Endothelial cell of umbilical vein (primary cell): ENCODE measurements around the gene SEMA6A. TPM values are rescaled to one million over a fixed set of nuclear protein-coding genes. Genes with fewer than 3 reads are reported as not detected.

Experiments
- BruUV-seq: library from RNA; stranded (reverse); fragments of 400-500 nt; replicated peaks from 2 replicates; lab custom pipeline; 2021; lab: Mats Ljungman, UMichigan
- CTCF ChIA-PET: fragments of 300-600, 350-600 bp; sonication (Branson Sonifier 250); formaldehyde crosslinking; loops from one replicate; lab custom pipeline; 2021; ENCODE audit warnings: antibody characterized with exemption, inconsistent platforms; lab: Charles Lee
- POLR2A ChIA-PET: fragments of 300-600, 350-600 bp; sonication (Branson Sonifier 250); formaldehyde crosslinking; loops from one replicate; lab custom pipeline; 2021; ENCODE audit warnings: antibody characterized with exemption, inconsistent platforms; lab: Charles Lee
- DNase-seq: peaks from one replicate; pipeline ENCODE4 v3.0.0-alpha.2; 2011; ENCODE audit warnings: low read depth, low spot score
- FAIRE-seq: peaks from 2 replicates; lab custom pipeline; 2011; peaks lifted over from hg19 to GRCh38; lab: Jason Lieb, UNC
- H2AFZ ChIP-seq: 2 replicates; pipeline ENCODE4 v1.6.0; 2012; ENCODE audit warnings: low read depth, low read length, control low read depth, inconsistent platforms
- H3K27ac ChIP-seq: 2 replicates; pipeline ENCODE4 v1.5.1; 2011; ENCODE audit warnings: low read depth, mild to moderate bottlenecking, control low read depth, low read length, moderate library complexity; ENCODE audit not compliant: insufficient read depth
- H3K27me3 ChIP-seq, 2 experiments: 2 replicates each; pipeline versions ENCODE4 v1.6.0 to v1.6.1; 2011; ENCODE audit warnings: low read length in 2 of 2, mixed read lengths in 1 of 2; ENCODE audit not compliant: control insufficient read depth in 2 of 2, insufficient read depth in 2 of 2
- H3K36me3 ChIP-seq, 2 experiments: 2 replicates in 1 of 2; 3 replicates in 1 of 2; pipeline ENCODE4 v1.5.1; 2011; ENCODE audit warnings: low read length in 2 of 2, mild to moderate bottlenecking in 1 of 2, moderate library complexity in 1 of 2; ENCODE audit not compliant: control insufficient read depth in 2 of 2, insufficient read depth in 2 of 2; ENCODE audit errors: extremely low read depth in 1 of 2
- H3K4me1 ChIP-seq: 3 replicates; pipeline ENCODE4 v1.5.1; 2011; ENCODE audit warnings: mild to moderate bottlenecking, low read length; ENCODE audit not compliant: control insufficient read depth, insufficient read depth; ENCODE audit errors: extremely low read depth
- H3K4me2 ChIP-seq: 2 replicates; pipeline ENCODE4 v1.6.1; 2011; ENCODE audit warnings: low read length, control low read depth, mixed read lengths; ENCODE audit not compliant: insufficient read depth
- H3K4me3 ChIP-seq, 3 experiments: fragments of 200-600 bp in 1 of 3; sonication (generic), shearing (Covaris generic) in 1 of 3; replicated peaks in 1 of 3; 2 replicates each; pipeline ENCODE4 v1.5.1; 2011 to 2016; ENCODE audit warnings: control low read depth in 3 of 3, low read length in 3 of 3, mild to moderate bottlenecking in 2 of 3, inconsistent platforms in 1 of 3, low read depth in 1 of 3, moderate library complexity in 1 of 3; ENCODE audit not compliant: insufficient read depth in 1 of 3
- H3K79me2 ChIP-seq: 2 replicates; pipeline ENCODE4 v1.6.0; 2012; ENCODE audit warnings: low read length, inconsistent platforms; ENCODE audit not compliant: control insufficient read depth, insufficient read depth
- H3K9ac ChIP-seq: replicated peaks from 2 replicates; pipeline ENCODE3; 2011; ENCODE audit warnings: low read length, control low read depth; ENCODE audit not compliant: insufficient read depth; ENCODE audit errors: extremely low read depth
- H3K9me1 ChIP-seq: replicated peaks from 3 replicates; pipeline ENCODE4 v1.6.0; 2011; ENCODE audit warnings: mild to moderate bottlenecking, low read length; ENCODE audit not compliant: control insufficient read depth, insufficient read depth; ENCODE audit errors: extremely low read depth
- H3K9me3 ChIP-seq: replicated peaks from 2 replicates; pipeline ENCODE4 v1.5.1; 2012; ENCODE audit warnings: low read length, inconsistent platforms; ENCODE audit not compliant: control insufficient read depth, insufficient read depth
- H4K20me1 ChIP-seq: replicated peaks from 2 replicates; pipeline ENCODE3; 2011; ENCODE audit warnings: mild to moderate bottlenecking, low read length; ENCODE audit not compliant: control insufficient read depth, insufficient read depth; ENCODE audit errors: extremely low read depth
- CTCF ChIP-seq, 2 donors: IDR thresholded peaks; 1 replicate in 1 of 2; 2 replicates in 1 of 2; pipeline ENCODE4 v1.5.1; 2011; ENCODE audit warnings: low read length in 2 of 2, mild to moderate bottlenecking in 2 of 2, moderate library complexity in 2 of 2, control low read depth in 1 of 2, inconsistent platforms in 1 of 2, low read depth in 1 of 2; ENCODE audit not compliant: insufficient read depth in 1 of 2; ENCODE audit errors: extremely low read depth in 1 of 2
- EZH2 ChIP-seq: IDR thresholded peaks from 2 replicates; pipeline ENCODE4 v1.6.1; 2012; ENCODE audit warnings: borderline replicate concordance, low read depth, mild to moderate bottlenecking, moderate library complexity, low read length, inconsistent platforms; ENCODE audit not compliant: severe bottlenecking
- FOS ChIP-seq: IDR thresholded peaks from 2 replicates; pipeline ENCODE4 v1.6.1; 2011; ENCODE audit warnings: mild to moderate bottlenecking, low read length, moderate library complexity, borderline replicate concordance; ENCODE audit not compliant: insufficient read depth
- GATA2 ChIP-seq: IDR thresholded peaks from 2 replicates; pipeline ENCODE4 v1.7.0; 2011; ENCODE audit warnings: low read depth, mild to moderate bottlenecking, moderate library complexity, mixed read lengths, low read length; ENCODE audit not compliant: insufficient read length, insufficient read depth
- JUN ChIP-seq: IDR thresholded peaks from 2 replicates; pipeline ENCODE4 v1.6.1; 2011; ENCODE audit warnings: borderline replicate concordance, low read depth; ENCODE audit not compliant: insufficient read length, insufficient read depth
- MAX ChIP-seq: IDR thresholded peaks from 2 replicates; pipeline ENCODE4 v1.6.1; 2011; ENCODE audit not compliant: insufficient read depth, insufficient read length
- MYC ChIP-seq: IDR thresholded peaks from one replicate; pipeline ENCODE4 v1.6.1; 2011; ENCODE audit warnings: mild to moderate bottlenecking, low read depth, low read length
- POLR2A ChIP-seq: IDR thresholded peaks from 2 replicates; pipeline ENCODE4 v1.6.1; 2012; ENCODE audit warnings: low read depth, mild to moderate bottlenecking, control low read depth, low read length
- POLR2AphosphoS5 ChIP-seq: IDR thresholded peaks from 2 replicates; pipeline ENCODE4 v1.6.1; 2012; ENCODE audit warnings: low read depth, mild to moderate bottlenecking, control low read depth, low read length, moderate library complexity; ENCODE audit not compliant: insufficient read depth
- dilution Hi-C: fragments of 300-500 bp; cut with MboI; formaldehyde crosslinking; loops from one replicate; pipeline ENCODE4 v1.15.0; 2019; ENCODE audit warnings: low sequenced_read_pairs; ENCODE audit not compliant: extremely low pct_ligation_motif_present
- intact Hi-C: fragments of 100-400 bp; cut with micrococcal nuclease; formaldehyde crosslinking; loops from one replicate; pipeline ENCODE4 v1.10.0; 2022
- polyA plus RNA-seq, 4 experiments: library from polyadenylated mRNA; depleted of rRNA in 3 of 4; stranded (reverse) in 3 of 4; unstranded in 1 of 4; fragments of >200 nt; gene quantifications; 2 replicates each; pipeline versions ENCODE4 v1.2.1 to v1.2.3, GENCODE V29; 2011 to 2012; ENCODE audit warnings: missing spikeins in 1 of 4
- total RNA-seq: library from RNA; stranded (reverse); gene quantifications from 2 replicates; pipeline ENCODE4 v1.2.3, GENCODE V29; 2021

The SEMA6A gene
- total and polyA plus RNA-seq, 2 donors (not counting 3 experiments of a cell fraction or from before 2014, with no cell fraction given): 0.43 to 1.5 TPM

GRCh38 chr5:116451905-116452450, 122.6 kb downstream of the SEMA6A start:
- H2AFZ ChIP-seq: no peak overlapping the region
- H3K4me3 ChIP-seq: no peak overlapping the region
- no peaks in the 10 kb centered on the region for H4K20me1 ChIP-seq
- no peaks in the 10 kb centered on the region for H3K9me1 ChIP-seq
- no peak for DNase-seq
- H3K9me3 ChIP-seq: no peaks in the 10 kb centered on the region
- no peaks in the 10 kb centered on the region for H3K79me2 ChIP-seq
- no peak overlapping the region for H3K27ac ChIP-seq
- no peak overlapping the region for H3K4me2 ChIP-seq
- intact Hi-C loops (no loop called here), dilution Hi-C loops (no loop called here)
- ChIA-PET POLR2A (no interaction called here), CTCF (no interaction called here)
- no peaks in the 10 kb centered on the region for H3K36me3 ChIP-seq
- no peak for FAIRE-seq
- H3K9ac ChIP-seq: no peak overlapping the region
- TF ChIP-seq GATA2 (no peak), CTCF (IDR thresholded peaks at IDR 0.05; ENCODE audit: extremely low read depth in 1 of 2, insufficient read depth in 1 of 2, low read depth in 1 of 2, low read length in 2 of 2) (no peak), MYC (no peak), MAX (no peak), EZH2 (no peak), FOS (no peak), POLR2A (no peak), JUN (no peak), POLR2AphosphoS5 (no peak)
- no TSS peak for BruUV-seq
- no peaks in the 10 kb centered on the region for H3K4me1 ChIP-seq
- H3K27me3 ChIP-seq: no peaks in the 10 kb centered on the region
